LoVo (cell line): ENCODE results near the gene TLE1.

Source experiments
- DNase-seq: peaks from one replicate; pipeline ENCODE4 v3.0.0-alpha.2; 2016; ENCODE audit warnings: low spot score

The TLE1 gene

GRCh38 chr9:81686614-81687520 lies 2.5 kb downstream of the TLE1 start:
- peak; percentile 77 for DNase-seq

- DNase-seq, result peak; percentile 11
These were observed 3.4 kb downstream of the TLE1 start for GRCh38 chr9:81685763-81686613.

GRCh38 chr9:81684635-81685034 lies 4.7 kb downstream of the TLE1 start:
- DNase-seq, result no peak

GRCh38 chr9:81683704-81684103 lies 5.6 kb downstream of the TLE1 start:
- DNase-seq, result no peak

- no peak for DNase-seq
These were observed 6.1 kb downstream of the TLE1 start for GRCh38 chr9:81683238-81683637.

GRCh38 chr9:81682797-81683196 lies 6.5 kb downstream of the TLE1 start:
- no peak for DNase-seq

- no peak for DNase-seq
These were observed 7.2 kb downstream of the TLE1 start for GRCh38 chr9:81682177-81682576.

GRCh38 chr9:81680506-81680905 lies 8.8 kb downstream of the TLE1 start:
- no peak for DNase-seq

- DNase-seq, result no peak
These were observed 9.3 kb downstream of the TLE1 start for GRCh38 chr9:81680006-81680405.

GRCh38 chr9:81678088-81678487 lies 11.3 kb downstream of the TLE1 start:
- DNase-seq, result no peak

- no peak for DNase-seq
These were observed 13.0 kb downstream of the TLE1 start for GRCh38 chr9:81676395-81676794.

GRCh38 chr9:81673310-81673709 lies 16.0 kb downstream of the TLE1 start:
- no peak for DNase-seq

GRCh38 chr9:81671880-81672280 lies 17.5 kb downstream of the TLE1 start:
- no peak for DNase-seq

- DNase-seq, result no peak
These were observed 19.5 kb downstream of the TLE1 start for GRCh38 chr9:81669866-81670265.

- no peak for DNase-seq
These were observed 20.2 kb downstream of the TLE1 start for GRCh38 chr9:81669041-81669651.

- no peak for DNase-seq
These were observed 23.2 kb downstream of the TLE1 start for GRCh38 chr9:81666123-81666522.

GRCh38 chr9:81665322-81665871 lies 23.9 kb downstream of the TLE1 start:
- no peak for DNase-seq

GRCh38 chr9:81664638-81665222 lies 24.6 kb downstream of the TLE1 start:
- DNase-seq, result no peak

- no peak for DNase-seq
These were observed 28.0 kb downstream of the TLE1 start for GRCh38 chr9:81661339-81661738.

- DNase-seq, result no peak
These were observed 32.4 kb downstream of the TLE1 start for GRCh38 chr9:81656871-81657337.

- no peak for DNase-seq
These were observed 33.3 kb downstream of the TLE1 start for GRCh38 chr9:81656004-81656403.

GRCh38 chr9:81653240-81653639 lies 36.1 kb downstream of the TLE1 start:
- DNase-seq, result no peak
